NCI-H1048 (cell line): ENCODE results near the gene CYB5R3.
"Not testable (repeated sequence)": the region's sequence is repeated elsewhere in the genome, so short reads cannot be mapped to it uniquely, and the experiment has no call there.

ENCODE experiments used
- DNase-seq: peaks from one replicate; lab custom pipeline; 2025; lab: John Stamatoyannopoulos, UW

Gene CYB5R3

DNA sequence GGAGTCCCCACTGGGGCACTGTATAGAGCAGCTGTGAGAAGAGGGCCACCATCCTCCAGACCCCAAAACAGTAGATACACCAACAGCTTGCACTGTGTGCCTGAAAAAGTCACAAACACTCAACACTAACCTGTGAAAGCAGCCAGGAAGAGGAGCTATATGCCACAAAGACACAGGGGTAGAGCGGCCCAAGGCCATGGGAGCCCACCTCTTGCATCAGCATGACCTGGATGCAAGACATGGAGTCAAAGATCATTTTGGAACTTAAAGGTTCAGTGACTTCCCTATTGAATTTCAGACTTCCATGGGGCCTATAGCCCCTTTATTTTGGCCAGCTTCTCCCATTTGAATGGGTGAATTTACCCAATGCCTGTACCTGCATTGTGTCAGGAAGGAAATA, 29.7 kb upstream of the CYB5R3 start:
- DNase-seq, result no peak

DNA sequence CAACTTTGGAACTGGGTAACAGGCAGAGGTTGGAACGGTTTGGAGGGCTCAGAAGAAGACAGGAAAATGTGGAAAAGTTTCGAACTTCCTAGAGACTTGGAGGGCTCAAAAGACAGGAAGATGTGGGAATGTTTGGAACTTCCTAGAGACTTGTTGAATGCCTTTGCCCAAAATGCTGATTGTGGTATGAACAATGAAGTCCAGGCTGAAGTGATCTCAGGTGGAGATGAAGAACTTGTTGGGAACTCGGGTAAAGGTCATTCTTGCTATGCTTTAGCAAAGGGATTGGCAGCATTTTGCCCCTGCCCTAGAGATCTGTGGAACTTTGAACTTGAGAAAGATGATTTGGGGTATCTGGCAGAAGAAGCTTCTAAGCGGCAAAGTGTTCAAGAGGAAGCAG, 28.7 kb upstream of the CYB5R3 start:
- DNase-seq, result not testable (repeated sequence)

DNA sequence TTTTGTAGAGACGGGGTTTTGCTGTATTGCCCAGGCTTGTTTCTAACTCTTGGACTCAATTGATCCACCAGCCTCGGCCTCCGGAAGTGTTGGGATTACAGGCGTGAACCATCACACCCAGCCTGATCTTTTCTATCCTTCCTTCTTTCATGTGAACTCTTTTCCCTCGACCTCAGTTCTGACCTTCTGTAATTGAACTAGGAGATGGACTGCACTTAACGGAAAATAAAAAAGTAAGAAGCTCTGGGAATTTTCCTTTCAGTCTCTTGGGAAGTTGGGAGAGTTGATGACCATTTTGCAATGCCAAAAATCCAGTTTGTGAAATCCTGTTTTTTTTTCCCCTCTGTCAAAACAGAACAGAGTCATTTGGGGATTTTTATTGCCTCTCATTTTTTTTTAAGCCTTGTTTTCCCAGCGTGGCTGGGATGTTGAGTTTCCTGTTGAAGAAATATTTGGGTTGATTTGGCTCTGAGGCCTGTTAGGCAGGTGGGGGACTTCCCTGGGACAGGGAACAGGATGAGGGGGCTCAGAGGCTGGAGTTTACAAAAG, 26.9 kb upstream of the CYB5R3 start:
- no peak for DNase-seq

DNA sequence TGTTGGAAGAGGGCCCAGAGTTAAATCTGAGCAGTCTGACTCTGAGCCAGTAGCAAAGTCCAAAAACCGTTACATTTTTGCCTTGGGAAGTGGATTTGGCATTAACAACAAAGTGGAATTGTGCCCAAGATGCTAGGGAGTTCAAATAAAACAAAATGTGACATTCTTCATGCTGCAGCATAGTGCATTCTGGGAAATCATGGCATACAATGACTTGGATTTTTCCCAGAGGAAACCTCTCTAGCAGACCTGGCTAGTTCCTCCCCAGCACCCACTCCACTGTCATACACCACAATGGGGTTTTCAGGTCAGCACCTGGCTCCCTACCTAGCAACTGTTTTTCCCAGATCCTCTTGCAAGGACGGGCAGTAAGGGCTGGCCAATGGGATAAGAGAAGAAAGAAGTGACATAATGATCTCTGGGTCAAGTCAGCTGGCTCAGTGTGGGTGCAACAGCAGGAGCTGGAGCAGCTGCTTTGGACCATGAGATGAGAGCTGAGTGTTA, 24.8 kb upstream of the CYB5R3 start:
- DNase-seq, result no peak

DNA sequence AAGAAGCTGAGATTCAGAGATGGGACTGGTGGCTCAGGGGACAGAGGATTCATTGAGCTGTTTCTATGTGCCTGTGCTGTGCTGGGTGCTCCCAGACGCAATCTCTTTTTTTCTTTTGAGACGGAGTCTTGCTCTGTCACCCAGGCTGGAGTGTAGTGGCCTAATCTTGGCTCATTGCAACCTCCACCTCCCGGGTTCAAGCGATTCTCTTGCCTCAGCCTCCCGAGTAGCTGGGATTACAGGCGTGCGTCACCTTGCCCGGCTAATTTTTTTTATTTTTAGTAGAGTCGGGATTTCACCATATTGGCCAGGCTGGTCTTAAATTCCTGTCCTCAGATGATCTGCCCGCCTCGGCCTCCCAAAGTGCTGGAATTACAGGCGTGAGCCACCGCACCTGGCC, 23.9 kb upstream of the CYB5R3 start:
- DNase-seq, result not testable (repeated sequence)

DNA sequence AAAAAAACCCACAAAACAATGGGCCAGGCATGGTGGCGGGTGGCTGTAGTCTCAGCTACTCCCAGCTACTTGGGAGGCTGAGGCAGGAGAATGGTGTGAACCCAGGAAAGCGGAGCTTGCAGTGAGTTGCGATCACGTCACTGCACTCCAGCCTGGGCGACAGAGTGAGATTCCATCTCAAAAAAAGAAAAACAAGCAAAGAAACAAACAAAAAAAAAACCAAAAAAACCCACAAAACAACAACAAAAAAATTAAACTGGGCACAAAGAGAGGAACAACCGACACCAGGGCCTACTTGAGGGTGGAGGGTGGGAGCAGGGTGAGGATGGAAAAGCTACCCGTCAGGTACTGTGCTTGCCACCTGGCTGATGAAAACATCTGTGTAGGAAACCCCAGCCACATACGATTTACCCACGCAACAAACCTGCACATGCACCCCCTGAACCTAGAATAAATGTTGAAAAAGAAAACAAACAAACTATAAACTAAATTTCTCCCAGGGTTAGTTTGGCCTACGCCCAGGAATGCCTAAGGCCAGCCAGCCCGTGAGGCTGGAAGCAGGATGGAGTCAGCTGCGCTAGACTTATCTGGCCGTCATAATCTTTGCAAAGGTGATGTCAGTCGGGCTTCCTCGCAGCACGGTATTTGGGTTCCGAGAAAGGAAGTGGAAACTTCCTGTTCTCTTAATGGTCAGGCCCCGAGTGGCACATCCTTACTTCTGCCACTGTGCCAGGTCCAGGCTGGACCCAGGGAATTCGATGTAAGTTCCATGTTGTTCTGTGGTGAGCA, 21.9 kb upstream of the CYB5R3 start:
- no peak for DNase-seq

DNA sequence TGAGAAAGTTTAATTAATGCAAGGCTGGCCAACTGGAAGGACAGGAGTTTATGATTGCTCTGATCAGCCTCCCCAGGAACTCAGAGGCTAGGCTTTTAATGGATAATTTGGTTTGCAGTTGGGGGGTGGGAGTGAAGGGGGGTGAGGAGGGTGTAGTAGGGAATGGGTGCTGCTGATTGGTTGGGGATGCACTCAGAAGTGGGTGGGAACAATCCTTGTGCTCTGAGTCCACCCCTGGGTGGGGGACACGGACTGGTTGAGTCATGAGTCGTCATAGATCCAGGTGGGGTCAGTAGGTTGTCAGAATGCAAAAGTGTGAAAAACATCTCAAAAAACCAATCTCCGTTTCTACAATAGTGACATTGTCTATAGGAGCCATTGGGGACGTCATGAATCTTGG, 20.9 kb upstream of the CYB5R3 start:
- DNase-seq, result no peak

DNA sequence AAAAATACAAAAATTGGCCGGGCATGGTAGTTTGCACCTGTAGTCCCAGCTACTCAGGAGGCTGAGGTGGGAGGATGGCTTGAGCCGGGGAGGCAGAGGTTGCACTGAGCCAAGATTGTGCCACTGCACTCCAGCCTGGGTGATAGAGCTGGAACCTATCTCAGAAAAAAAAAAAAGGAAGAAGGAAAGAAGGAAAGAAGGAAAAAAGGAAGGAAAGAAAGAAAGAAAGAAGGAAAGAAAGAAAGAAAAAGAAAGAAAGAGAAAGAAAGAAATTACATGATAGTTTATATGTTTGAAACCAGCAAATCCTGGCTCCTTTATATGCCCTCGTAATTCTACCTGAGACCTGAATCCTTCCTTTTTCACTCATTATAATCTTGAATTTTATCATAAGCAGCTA, 17.2 kb upstream of the CYB5R3 start:
- DNase-seq, result not testable (repeated sequence)

DNA sequence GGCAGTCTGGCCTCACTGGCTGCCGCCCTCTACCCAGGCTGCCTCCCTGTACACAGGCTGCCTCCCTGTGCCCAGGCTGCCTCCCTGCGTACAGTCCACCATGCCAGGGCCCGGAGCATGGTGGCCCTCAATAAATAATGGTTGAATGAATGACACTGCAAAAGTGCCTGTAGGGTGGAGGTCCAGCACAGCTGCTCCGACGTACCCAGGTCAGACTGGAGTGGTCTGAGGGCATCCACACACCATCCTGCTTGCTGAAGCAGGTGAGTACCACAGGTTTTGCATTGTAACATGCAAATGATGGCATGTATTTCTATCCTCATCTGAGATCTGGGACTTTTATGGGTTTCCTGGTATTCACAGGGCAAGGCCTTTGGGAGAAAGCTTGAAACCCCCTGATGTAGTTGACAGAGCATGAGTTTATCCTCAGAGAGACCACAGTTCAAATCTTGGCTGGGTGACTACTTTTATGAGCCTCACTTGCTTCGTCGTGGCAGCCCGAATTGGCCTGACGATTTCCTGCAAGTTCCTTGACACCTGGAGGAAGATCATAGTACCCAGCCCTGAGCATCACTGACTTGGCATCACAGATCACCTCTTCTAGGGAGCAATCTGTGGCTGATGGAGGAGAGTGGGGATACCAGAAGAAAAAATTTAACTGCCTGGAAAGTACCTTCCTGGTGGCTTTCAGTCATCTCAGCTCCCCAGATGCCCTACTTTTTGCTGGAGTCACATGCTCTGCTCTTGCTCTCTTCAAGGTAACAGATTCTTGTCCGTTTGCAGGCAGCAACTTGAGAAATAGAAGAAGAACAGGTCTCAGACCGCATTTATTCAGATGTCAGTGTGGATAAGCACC, 16.0 kb upstream of the CYB5R3 start:
- no peak for DNase-seq

DNA sequence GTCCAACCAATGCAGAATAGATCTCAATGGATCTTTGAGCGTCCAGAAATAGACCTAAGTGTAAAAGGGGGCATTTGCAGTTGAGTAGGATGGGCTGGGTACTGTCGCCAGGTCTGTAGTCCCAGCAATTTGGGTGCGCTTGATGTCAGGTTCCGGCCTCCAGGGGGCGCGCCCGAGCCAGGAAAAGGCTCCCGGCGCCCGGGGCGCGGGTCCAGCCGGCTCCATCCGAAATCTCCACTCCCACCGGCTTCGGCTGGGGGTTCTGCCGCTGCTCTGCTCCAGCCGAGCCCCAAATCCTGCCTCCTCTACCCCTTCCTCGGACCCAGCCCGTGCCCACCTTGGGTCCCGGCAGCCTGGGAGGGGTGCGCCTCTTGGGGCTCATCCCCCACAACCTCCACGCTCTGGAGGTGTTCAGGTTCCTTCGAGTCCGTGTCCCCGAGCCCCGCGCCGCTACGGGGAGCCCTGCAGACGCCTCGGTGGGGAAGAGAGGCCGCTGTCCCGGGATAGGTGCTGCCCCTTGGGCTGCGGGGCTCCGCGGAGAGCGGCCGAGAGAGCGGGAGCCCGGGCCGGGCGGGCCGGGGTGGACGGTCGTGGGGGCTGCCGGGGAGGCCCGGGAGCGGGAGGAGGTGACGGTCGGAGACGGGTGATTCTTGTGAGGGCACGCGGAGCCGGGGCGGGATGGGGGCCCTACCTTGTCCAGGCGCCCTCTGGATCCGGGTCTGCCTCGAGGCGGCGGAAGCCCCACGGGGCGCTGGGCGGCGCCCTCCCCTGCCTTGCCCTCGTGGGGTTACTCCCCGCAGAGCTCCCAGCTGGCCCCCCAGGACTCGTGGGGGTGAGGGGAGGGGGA, 13.0 kb upstream of the CYB5R3 start:
- no peak for DNase-seq

DNA sequence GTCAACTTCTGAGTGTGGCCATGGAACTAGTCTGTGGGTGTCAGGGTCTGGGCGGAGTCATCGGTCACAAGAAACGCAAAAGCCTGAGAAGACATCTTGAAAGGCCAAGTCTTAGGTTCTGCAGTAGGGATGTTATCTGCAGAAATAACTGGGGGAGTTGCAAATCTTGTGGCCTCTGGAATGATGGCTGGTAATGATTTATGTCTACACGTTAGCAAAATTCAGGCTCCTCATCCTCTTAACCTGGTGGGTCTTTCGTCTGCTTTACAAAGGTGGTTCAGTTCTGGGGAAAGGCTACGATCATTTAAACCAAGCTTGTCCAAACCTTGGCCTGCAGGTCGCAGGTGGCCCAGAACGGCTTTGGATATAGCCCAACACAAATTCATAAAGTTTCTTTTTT, 7.4 kb upstream of the CYB5R3 start:
- no peak for DNase-seq

DNA sequence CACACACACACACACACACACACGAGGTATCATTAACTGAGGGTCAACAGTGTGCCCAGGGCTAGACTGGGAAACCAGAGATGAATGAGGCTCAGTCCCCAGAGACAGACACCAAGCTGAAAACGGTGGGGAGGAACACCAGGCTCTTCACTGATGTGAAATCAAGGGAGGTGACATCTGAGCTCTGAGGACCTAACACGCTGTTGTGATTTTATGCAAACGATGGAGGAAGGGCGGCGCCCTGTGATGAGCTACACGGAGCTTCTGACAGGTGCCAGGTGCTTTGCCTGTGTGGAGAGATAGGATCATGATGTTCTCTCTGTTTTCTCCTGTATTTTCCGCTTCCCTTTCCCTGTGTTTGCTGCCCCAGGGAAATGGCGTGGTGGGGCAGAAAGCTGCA, 6.5 kb upstream of the CYB5R3 start:
- DNase-seq, result no peak

DNA sequence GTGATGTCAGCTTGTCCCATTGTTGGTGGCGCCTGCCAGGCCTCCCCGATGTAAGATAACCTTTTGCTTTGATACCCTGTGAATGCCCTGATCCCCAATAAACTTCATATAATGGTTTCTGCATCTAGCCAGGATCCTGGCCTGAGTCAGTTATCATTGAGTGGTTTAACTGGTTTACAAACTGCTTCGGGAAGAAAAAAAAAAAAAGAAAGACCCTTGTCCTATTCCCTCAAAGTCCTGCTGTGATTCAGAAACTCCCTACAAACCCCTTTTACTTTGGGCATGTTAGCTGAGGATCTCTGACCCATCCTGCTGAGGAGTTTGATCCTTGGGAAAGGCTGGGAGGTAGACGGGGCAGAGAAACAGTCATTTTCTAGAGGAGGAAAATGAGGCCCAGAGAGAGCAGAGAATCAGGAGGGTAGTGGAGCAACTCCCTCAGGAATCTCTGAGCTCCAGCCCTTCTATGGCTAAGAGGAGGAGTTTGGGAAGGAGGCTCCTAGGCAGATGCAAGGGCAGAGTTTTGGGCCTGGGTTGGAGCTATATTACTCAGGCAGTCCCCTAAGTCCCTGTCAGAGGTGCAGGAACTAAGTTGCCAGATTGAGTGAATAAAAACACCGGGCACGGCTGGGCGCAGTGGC, 5.4 kb upstream of the CYB5R3 start:
- no peak for DNase-seq

DNA sequence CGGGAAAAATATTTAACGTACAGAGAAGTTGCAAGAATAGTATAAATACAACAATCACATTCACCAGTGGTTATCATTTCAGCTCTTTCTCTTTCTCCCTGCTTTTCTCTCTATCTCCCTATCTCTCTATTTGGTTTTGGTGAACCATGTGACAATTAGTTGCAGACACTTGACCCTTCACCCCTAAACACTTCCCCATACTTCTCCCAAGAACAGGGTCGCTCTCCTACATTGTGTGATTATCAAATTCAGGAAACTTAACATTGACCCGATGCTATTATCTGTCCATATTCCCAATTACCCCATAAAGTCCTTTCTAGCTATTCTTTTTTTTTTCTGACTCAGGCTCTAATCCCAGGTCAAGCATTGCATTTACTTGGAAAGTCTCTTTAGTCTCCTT, 4.8 kb upstream of the CYB5R3 start:
- DNase-seq, result no peak

DNA sequence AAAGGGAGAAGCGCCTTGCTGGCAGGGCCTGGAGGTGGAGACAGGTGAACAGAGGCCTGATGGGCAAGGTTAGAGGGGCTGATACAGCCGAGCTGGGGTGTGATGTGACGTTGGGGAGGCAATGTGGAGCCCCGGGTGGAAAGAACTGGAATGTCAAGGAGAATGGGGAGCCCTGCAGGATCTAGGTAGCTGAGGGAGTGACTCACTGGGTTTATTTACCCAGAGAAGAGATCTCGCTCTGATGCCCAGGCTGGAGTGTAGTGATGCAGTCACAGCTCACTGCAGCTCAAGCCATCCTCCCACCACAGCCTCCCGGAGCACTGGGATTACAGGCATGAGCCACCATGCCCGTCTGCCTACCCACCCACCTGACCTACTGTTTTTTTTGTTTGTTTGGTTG, 1.9 kb upstream of the CYB5R3 start:
- DNase-seq, result no peak

DNA sequence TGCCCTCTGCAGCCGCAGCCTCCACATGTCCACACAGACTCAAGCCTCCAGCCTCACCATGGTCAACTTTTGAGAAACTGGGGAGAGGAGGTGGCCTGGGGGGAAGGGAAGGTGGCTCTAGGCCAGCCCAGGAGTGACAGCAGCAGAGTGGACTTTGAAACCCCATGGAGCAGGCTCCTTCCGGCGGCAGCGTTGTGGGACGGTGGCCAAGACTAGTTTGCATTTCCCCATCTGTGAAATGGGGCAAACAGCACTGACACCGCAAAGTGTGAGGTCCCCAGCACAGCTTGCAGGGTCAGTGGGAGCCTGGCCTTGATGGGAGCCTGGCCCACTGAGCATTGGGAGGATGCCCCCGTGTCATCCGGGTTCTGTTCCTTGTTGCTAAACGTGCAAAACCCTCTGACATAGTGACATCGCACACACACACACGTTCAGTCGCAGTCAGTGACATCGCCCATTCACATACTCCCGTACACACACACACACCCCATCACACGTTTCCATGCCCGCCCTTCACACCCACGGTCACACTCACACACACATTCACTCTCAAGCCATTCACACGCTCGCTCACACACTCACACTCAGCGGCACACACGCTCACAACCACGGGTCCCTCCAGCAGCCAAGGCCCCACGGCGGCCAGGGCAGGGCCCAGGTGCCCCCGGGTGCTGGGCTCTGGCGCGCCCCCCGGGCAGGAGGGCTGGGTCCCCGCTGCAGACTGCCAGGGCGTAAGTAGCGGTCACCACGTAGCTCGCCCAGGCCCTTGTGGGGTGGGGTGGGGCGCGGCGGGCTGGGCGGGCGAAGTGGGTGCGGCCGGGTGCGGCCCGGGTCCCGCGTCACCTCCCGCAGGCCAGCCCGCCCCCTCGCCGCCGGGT, 585 bp downstream of the CYB5R3 start:
- DNase-seq, result no peak

DNA sequence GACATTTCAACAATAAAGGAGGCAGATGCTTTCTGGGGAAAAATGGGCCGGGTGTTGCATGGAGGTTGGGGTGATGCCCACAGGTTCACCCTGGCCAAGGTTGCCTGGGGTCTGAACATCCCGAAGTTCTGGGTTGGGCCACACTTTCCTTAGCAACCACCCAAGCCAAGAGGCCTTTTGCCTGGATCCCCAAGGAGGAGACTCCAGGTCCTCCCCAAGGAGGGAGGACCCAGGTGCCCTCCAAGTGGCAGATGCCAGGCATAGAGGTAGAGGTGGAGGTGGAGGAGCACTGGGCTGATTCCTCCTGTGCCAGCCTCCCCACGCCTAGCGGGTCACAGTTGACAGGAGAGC, 1.2 kb downstream of the CYB5R3 start:
- DNase-seq, result no peak

DNA sequence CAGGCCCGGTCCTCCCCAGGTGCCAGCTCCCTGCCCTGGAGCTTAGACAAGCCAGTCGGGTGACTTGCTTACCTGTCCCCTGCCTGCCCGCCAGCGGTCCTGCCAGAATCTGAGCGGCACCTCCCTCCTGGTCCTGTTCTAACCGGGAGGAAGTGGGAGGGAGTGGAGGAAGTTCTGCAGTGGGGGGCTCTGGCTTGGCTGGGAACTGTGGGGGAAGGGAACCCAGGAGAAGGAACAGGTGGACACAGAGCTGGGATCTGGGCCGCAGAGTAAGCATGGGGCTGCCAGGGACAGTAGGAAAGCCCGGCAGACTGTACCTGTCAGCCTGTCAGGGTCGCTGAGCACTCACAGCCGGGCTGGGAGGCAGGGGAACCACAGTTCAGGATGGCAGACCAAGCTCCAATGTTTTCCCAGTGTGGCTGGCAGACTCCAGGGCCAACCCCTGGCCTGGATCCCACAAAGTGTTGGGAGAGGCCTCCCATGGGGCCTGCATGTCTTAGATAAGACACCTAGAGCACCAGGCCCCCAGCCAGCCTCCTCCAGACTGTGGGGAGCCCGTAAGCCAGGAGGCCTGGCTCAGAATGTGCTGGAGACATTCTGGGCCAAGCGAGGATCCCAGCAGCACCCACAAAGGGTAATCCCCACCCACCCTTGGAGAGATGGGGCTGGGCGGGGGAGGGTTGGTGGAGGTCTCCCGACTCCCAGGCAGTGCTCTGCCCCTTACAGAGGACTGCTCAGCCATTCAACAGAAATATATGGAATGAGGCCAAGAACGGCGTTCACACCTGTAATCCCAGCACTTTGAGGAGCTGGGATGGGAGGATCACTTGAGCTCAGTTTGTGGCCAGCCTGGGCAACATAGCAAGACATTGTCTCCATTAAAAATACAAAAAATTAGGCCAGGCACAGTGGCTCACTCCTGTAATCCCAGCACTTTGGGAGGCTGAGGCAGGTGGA, 2.3 kb downstream of the CYB5R3 start:
- DNase-seq, result no peak

DNA sequence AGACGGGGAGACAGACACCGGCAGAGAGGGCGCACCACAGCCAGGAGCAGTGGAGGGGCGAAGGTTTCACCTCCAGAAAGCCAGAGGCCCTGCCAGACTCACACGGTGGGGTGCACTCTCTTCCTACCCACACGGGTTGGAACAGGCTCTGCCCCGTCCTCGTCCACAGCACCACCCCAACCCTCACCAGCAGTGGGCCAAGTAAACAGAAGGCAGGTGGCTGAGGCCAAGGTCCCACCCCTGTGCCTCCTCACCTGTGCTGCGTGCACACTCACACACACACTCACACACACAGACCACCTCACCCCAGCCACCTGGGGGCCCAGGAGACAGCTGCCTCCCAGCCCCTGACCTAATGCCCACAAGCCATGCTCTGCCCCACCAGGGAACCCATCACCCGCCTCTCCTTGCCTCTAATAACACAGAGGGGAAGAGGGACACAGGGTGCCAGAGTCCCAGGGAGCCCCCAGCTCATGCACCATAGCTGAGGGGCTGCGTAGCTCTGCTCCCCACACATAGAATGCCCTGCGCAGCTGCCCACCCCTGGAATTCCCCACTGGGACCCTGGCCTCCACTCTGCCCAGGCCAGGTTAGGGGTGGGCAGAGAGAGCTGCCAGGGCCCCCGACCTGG, 3.1 kb downstream of the CYB5R3 start:
- no peak for DNase-seq
